HepG2 (cell line): ENCODE measurements around the gene PHYHIPL. TPM values are rescaled to one million over a fixed set of nuclear protein-coding genes. Genes with fewer than 3 reads are reported as not detected.

ENCODE experiments used
- EHMT2 ChIP-seq: fragments of 200-600 bp; sonication (generic); IDR thresholded peaks from 2 replicates; pipeline ENCODE4 v1.7.0; 2017; ENCODE audit warnings: antibody characterized with exemption, low read depth, low read length, borderline replicate concordance
- HOXA7 ChIP-seq: sonication (generic); formaldehyde crosslinking; IDR thresholded peaks from 2 replicates; pipeline ENCODE4 v1.8.1; 2022; ENCODE audit warnings: mild to moderate bottlenecking, missing genetic modification reagents, moderate library complexity
- KAT7 ChIP-seq: IDR thresholded peaks from 2 replicates; pipeline ENCODE4 v1.6.1; 2018; ENCODE audit warnings: borderline replicate concordance, missing compliant biosample characterization
- NFATC3 ChIP-seq: sonication (generic); formaldehyde crosslinking; IDR thresholded peaks from 2 replicates; pipeline ENCODE4 v1.5.1; 2020; ENCODE audit warnings: mild to moderate bottlenecking, missing genetic modification reagents
- PLRG1 ChIP-seq: fragments of 450-650 bp; conservative IDR thresholded peaks from 2 replicates; pipeline ENCODE4 v1.6.1; 2016
- SALL1 ChIP-seq: sonication (generic); formaldehyde crosslinking; IDR thresholded peaks from 2 replicates; pipeline ENCODE4 v1.8.0; 2022; ENCODE audit warnings: mild to moderate bottlenecking, missing genetic modification reagents
- STAT5B ChIP-seq: sonication (generic); formaldehyde crosslinking; IDR thresholded peaks from 2 replicates; pipeline ENCODE4 v1.4.0; 2020; ENCODE audit warnings: missing genetic modification reagents
- ZFP82 ChIP-seq: sonication (generic); formaldehyde crosslinking; IDR thresholded peaks from 2 replicates; pipeline ENCODE4 v1.5.1; 2020; ENCODE audit warnings: mild to moderate bottlenecking, missing genetic modification reagents, borderline replicate concordance
- ZNF331 ChIP-seq: sonication (generic); formaldehyde crosslinking; IDR thresholded peaks from 2 replicates; pipeline ENCODE4 v1.4.0; 2020; ENCODE audit warnings: missing genetic modification reagents
- ZNF546 ChIP-seq: sonication (generic); formaldehyde crosslinking; conservative IDR thresholded peaks from 2 replicates; pipeline ENCODE4 v1.8.1; 2023; ENCODE audit warnings: mild to moderate bottlenecking, missing genetic modification reagents
- ZSCAN21 ChIP-seq: sonication (generic); formaldehyde crosslinking; IDR thresholded peaks from 2 replicates; pipeline ENCODE4 v1.8.0; 2022; ENCODE audit warnings: mild to moderate bottlenecking, missing genetic modification reagents, moderate library complexity, borderline replicate concordance
- polyA plus RNA-seq, 8 experiments: library from polyadenylated mRNA; depleted of rRNA in 3 of 8; stranded (reverse) in 7 of 8; unstranded in 1 of 8; fragments of >200 nt; fragmentation: Illumina TruSeq in 4 of 8; extraction: Trizol in 4 of 8; gene quantifications; 2 replicates each; pipeline versions ENCODE4 v1.2.1 to v1.2.3, GENCODE V29; 2011 to 2016; ENCODE audit warnings: low read depth in 4 of 8, missing spikeins in 1 of 8, mixed read lengths in 1 of 8; ENCODE audit not compliant: insufficient read depth in 1 of 8
- total RNA-seq, 5 experiments: library from RNA; depleted of rRNA; stranded (reverse); fragments of >200 nt; fragmentation: Illumina TruSeq; extraction: Trizol; gene quantifications; 2 replicates each; pipeline ENCODE4 v1.2.3, GENCODE V29; 2016; ENCODE audit warnings: low read depth in 1 of 5
- TF ChIP-seq, protein P1 (sequence below): sonication (generic); formaldehyde crosslinking; IDR thresholded peaks from 2 replicates; pipeline ENCODE4 v1.5.1; 2020; ENCODE audit warnings: missing genetic modification reagents, mild to moderate bottlenecking, borderline replicate concordance
- TF ChIP-seq, protein P2 (sequence below): sonication (generic); formaldehyde crosslinking; IDR thresholded peaks from 2 replicates; pipeline ENCODE4 v1.5.0; 2020; ENCODE audit warnings: missing genetic modification reagents, mild to moderate bottlenecking, borderline replicate concordance
- TF ChIP-seq, protein P3 (sequence below): sonication (generic); formaldehyde crosslinking; IDR thresholded peaks from 2 replicates; pipeline ENCODE4 v1.5.0; 2020; ENCODE audit warnings: mild to moderate bottlenecking, missing genetic modification reagents, borderline replicate concordance
- TF ChIP-seq, protein P4 (sequence below): sonication (generic); formaldehyde crosslinking; IDR thresholded peaks from 2 replicates; pipeline ENCODE4 v1.5.1; 2020; ENCODE audit warnings: missing genetic modification reagents, mild to moderate bottlenecking, borderline replicate concordance
- TF ChIP-seq, protein P5 (sequence below): IDR thresholded peaks from 2 replicates; pipeline ENCODE4 v1.6.1; 2016; ENCODE audit warnings: mild to moderate bottlenecking

PHYHIPL gene
- total and polyA plus RNA-seq, 2 of the 13 experiments (the other 11 are each of a cell fraction or from before 2014, with no cell fraction given), result 40.6 to 78.5 TPM

DNA sequence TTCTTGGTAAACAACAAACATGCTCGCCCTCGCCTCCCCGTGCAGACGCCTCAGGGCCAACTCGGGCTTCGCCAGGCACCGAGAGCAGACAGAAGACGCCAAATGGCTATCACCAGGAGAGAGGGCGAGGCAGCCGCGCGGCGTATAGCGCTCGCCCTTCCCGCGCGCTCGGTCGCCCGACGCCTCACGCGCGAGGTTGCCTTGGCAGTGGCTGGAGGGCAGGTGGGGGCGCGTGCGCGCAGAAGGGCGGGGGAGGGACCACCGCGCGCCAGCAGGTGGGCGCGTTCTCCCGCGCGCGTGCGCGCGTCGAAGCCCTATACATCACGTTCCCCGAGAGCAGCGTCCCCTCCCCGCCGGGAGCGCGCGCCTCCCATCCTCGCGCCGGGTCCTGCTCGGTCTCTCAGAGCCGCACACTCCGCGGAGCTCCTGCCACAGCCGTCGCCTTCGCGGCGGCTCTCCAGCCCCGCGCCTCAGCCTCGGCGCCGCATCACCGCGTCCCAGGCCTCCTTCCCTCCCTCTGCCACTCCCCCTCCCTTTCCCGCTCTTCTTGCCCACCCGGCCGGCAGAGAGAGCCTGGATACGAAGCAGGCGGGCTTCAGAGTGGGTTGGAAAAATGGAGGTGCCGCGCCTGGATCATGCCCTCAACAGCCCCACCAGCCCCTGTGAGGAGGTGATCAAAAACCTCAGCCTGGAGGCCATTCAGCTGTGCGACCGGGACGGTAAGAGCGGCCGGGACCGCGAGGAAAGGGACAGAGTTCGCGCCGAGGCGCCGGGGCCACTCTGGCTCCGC is at the start of gene PHYHIPL (continued):
- TF ChIP-seq ZFP82 (CRISPR knock-in tag) (peak; percentile 61; the same call in 1 of the 2 replicates), HOXA7 (CRISPR knock-in tag) (no peak), STAT5B (0 out of 2 replicates have a peak, but pooled peaks have one; percentile 37), ZSCAN21 (CRISPR knock-in tag) (peak; percentile 63), SALL1 (peak; percentile 87), NFATC3 (CRISPR knock-in tag) (0 out of 2 replicates have a peak, but pooled peaks have one; percentile 59), ZNF546 (no peak; the same call in 1 of the 2 replicates), EHMT2 (no peak), ZNF331 (CRISPR knock-in tag) (peak; percentile 74; the same call in 1 of the 2 replicates), PLRG1 (no peak), KAT7 (CRISPR knock-in tag) (peak; percentile 97)
- TF ChIP-seq, protein P1, sequence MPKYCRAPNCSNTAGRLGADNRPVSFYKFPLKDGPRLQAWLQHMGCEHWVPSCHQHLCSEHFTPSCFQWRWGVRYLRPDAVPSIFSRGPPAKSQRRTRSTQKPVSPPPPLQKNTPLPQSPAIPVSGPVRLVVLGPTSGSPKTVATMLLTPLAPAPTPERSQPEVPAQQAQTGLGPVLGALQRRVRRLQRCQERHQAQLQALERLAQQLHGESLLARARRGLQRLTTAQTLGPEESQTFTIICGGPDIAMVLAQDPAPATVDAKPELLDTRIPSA (CRISPR knock-in tag), result no peak
- TF ChIP-seq, protein P2, sequence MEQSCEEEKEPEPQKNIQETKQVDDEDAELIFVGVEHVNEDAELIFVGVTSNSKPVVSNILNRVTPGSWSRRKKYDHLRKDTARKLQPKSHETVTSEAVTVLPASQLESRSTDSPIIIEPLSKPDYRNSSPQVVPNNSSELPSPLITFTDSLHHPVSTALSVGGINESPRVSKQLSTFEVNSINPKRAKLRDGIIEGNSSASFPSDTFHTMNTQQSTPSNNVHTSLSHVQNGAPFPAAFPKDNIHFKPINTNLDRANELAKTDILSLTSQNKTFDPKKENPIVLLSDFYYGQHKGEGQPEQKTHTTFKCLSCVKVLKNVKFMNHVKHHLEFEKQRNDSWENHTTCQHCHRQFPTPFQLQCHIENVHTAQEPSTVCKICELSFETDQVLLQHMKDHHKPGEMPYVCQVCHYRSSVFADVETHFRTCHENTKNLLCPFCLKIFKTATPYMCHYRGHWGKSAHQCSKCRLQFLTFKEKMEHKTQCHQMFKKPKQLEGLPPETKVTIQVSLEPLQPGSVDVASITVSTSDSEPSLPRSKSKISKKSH (CRISPR knock-in tag), result 0 out of 2 replicates have a peak, but pooled peaks have one; percentile 42
- TF ChIP-seq, protein P3, sequence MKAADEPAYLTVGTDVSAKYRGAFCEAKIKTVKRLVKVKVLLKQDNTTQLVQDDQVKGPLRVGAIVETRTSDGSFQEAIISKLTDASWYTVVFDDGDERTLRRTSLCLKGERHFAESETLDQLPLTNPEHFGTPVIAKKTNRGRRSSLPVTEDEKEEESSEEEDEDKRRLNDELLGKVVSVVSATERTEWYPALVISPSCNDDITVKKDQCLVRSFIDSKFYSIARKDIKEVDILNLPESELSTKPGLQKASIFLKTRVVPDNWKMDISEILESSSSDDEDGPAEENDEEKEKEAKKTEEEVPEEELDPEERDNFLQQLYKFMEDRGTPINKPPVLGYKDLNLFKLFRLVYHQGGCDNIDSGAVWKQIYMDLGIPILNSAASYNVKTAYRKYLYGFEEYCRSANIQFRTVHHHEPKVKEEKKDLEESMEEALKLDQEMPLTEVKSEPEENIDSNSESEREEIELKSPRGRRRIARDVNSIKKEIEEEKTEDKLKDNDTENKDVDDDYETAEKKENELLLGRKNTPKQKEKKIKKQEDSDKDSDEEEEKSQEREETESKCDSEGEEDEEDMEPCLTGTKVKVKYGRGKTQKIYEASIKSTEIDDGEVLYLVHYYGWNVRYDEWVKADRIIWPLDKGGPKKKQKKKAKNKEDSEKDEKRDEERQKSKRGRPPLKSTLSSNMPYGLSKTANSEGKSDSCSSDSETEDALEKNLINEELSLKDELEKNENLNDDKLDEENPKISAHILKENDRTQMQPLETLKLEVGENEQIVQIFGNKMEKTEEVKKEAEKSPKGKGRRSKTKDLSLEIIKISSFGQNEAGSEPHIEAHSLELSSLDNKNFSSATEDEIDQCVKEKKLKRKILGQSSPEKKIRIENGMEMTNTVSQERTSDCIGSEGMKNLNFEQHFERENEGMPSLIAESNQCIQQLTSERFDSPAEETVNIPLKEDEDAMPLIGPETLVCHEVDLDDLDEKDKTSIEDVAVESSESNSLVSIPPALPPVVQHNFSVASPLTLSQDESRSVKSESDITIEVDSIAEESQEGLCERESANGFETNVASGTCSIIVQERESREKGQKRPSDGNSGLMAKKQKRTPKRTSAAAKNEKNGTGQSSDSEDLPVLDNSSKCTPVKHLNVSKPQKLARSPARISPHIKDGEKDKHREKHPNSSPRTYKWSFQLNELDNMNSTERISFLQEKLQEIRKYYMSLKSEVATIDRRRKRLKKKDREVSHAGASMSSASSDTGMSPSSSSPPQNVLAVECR (CRISPR knock-in tag), result peak; percentile 50
- TF ChIP-seq, protein P4, sequence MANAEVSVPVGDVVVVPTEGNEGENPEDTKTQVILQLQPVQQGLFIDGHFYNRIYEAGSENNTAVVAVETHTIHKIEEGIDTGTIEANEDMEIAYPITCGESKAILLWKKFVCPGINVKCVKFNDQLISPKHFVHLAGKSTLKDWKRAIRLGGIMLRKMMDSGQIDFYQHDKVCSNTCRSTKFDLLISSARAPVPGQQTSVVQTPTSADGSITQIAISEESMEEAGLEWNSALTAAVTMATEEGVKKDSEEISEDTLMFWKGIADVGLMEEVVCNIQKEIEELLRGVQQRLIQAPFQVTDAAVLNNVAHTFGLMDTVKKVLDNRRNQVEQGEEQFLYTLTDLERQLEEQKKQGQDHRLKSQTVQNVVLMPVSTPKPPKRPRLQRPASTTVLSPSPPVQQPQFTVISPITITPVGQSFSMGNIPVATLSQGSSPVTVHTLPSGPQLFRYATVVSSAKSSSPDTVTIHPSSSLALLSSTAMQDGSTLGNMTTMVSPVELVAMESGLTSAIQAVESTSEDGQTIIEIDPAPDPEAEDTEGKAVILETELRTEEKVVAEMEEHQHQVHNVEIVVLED (CRISPR knock-in tag), result peak; percentile 63
- TF ChIP-seq, protein P5, sequence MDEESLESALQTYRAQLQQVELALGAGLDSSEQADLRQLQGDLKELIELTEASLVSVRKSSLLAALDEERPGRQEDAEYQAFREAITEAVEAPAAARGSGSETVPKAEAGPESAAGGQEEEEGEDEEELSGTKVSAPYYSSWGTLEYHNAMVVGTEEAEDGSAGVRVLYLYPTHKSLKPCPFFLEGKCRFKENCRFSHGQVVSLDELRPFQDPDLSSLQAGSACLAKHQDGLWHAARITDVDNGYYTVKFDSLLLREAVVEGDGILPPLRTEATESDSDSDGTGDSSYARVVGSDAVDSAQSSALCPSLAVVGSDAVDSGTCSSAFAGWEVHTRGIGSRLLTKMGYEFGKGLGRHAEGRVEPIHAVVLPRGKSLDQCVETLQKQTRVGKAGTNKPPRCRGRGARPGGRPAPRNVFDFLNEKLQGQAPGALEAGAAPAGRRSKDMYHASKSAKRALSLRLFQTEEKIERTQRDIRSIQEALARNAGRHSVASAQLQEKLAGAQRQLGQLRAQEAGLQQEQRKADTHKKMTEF, result peak; percentile 69; the same call in 1 of the 2 replicates
